Fibroblast of mammary gland (primary cell): Measurements from ENCODE around the gene RYR3.

ENCODE experiments used
- DNase-seq: peaks from one replicate; pipeline ENCODE4 v3.0.0-alpha.2; 2010; ENCODE audit warnings: low read depth
- H3K4me3 ChIP-seq: 2 replicates; pipeline ENCODE4 v1.5.1; 2011; ENCODE audit warnings: low read depth, mild to moderate bottlenecking, low read length, moderate library complexity; ENCODE audit not compliant: control insufficient read depth
- TF ChIP-seq, protein P1 (sequence below): conservative IDR thresholded peaks from 2 replicates; pipeline ENCODE4 v1.5.1; 2011; ENCODE audit warnings: low read depth, low read length, inconsistent platforms; ENCODE audit not compliant: control insufficient read depth, insufficient read depth

RYR3 gene

DNA sequence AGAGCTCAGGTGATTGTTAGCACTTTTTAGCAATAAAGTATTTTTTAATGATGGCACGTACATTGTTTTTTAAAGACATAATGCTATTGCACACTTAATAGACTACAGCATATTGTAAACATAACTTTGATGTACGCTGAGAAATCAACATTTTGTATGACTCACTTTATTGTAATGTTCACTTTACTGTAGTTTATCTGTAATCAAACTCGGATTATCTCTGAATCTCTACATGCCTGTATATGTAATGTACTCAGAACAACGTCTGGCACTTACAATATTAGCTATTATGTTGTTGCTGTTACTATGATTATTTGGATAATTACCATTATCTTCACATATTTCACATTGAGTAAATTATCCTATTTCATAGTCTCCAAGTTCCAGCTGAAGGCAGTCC lies 519.6 kb downstream of the RYR3 start:
- TF ChIP-seq, protein P1, sequence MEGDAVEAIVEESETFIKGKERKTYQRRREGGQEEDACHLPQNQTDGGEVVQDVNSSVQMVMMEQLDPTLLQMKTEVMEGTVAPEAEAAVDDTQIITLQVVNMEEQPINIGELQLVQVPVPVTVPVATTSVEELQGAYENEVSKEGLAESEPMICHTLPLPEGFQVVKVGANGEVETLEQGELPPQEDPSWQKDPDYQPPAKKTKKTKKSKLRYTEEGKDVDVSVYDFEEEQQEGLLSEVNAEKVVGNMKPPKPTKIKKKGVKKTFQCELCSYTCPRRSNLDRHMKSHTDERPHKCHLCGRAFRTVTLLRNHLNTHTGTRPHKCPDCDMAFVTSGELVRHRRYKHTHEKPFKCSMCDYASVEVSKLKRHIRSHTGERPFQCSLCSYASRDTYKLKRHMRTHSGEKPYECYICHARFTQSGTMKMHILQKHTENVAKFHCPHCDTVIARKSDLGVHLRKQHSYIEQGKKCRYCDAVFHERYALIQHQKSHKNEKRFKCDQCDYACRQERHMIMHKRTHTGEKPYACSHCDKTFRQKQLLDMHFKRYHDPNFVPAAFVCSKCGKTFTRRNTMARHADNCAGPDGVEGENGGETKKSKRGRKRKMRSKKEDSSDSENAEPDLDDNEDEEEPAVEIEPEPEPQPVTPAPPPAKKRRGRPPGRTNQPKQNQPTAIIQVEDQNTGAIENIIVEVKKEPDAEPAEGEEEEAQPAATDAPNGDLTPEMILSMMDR: no peak
- no peak overlapping the region for H3K4me3 ChIP-seq
- DNase-seq: no peak

DNA sequence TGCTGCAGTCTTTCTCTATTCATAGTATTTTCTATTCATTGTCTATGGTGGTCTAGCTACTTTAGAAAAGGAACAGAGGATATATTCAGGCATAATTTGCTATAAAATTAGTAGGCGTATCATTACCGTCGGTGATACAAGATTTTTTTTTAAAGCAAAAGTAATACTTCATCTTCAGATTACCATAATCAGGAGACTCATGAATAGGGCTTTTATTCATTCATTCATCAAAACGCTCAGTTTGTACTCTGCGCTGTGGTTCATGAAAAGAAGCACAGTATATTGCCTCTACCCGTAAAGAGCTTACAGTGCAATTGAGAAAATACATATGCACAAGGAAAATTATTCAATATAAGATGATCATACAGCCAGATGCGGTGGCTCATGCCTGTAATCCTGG lies 520.9 kb downstream of the RYR3 start:
- H3K4me3 ChIP-seq: no peak overlapping the region
- DNase-seq: no peak
- TF ChIP-seq, protein P1: no peak

DNA sequence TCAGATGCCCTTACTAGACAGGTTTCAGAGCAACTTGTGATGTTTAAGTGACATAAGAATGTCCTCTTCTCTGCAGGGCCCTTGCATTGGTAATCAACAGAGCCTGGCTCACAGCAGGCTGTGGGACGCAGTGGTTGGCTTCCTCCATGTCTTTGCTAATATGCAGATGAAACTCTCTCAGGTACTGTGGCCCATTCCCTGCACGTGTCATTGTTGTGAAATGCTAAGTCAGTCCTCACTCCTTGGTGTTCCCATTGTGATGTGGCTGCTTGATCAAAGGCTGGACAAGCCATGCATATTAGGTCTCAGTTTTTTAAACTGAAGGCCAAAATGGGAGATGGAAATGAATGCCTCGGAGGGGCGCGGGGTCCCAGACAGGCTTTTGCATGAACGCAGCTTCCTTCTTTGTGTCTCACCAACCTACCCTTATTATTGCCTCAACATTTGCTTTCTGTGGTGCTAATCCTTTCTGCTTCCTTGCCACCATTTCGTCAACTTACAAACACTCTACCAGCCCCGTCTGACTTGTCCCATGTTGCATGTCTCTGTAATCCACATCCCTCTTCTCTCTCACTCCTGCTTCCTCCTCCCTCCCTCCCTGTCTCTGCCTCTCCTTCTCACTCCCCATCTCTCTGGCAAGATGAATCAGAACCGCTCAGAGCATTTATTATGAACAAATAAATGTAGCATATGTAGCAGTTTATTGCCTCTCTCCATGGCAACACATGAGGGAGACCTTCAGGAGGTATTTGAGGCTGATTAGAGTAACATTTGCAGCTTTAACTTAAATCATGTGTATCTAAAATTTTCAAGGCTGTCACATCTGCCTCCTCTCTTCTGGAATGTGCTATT lies 524.4 kb downstream of the RYR3 start:
- TF ChIP-seq, protein P1: no peak
- H3K4me3 ChIP-seq: no peak overlapping the region
- no peak for DNase-seq

DNA sequence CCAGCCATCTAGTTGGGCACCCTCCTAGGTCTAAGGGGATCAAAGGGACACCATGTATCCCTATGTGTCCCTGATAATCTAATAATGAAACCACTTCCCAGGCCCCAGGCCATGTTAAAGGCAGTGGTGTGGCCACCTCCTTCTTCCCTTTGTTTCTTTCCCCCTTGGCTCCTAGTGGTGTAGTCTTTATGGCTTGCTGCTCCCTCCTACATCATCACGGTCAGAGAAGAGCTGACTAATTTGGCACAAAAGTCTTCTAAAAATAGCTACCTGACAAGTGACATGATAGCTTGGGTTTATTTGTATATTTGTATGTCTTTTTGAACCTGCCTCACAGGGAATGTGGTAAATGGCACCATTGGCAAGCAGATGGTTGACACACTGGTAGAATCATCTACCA lies 526.5 kb downstream of the RYR3 start:
- no peak for DNase-seq
- TF ChIP-seq, protein P1: no peak

DNA sequence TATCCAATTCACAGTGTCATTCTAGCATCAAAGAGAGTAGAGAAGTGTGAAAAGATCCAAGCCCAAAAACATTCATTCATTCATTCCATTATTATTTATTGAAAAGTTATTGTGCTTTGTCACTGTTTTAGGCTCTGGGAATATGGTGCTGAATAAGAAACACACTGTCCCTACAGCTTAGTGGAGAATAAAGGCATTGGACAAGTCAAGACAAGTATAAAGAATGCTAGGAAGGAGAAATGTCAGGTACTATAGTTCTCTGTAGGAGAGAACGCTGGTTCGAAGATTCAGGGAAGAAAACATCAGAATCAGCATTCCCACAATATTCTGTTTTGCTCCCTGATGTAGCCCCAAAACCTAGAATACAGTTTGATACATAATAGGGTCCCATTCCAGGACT lies 528.8 kb downstream of the RYR3 start:
- no peak for DNase-seq
- TF ChIP-seq, protein P1: no peak

More for the DNA sequence above, 526.5 kb downstream of the RYR3 start:
- H3K4me3 ChIP-seq: no peak overlapping the region

DNA sequence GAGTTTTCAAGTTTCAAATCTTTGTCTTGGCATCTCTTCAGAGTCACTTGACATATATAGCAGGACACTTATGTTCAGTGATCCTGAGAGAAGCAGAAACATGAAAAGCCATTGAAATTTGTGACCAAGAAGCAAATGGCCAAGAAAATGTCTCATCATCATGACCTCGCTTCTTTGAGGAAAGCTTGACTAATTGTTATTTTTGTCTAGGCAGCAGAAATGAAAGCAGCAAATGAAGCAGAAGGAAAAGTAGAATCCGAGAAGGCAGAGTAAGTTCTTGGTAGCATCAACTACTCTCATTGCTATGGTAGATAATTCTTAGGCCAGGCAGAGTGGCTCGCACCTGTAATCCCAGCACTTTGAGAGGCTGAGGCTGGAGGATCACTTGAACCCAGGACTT lies 529.8 kb downstream of the RYR3 start:
- no peak overlapping the region for H3K4me3 ChIP-seq
- TF ChIP-seq, protein P1: no peak
- no peak for DNase-seq

More for the DNA sequence above, 528.8 kb downstream of the RYR3 start:
- no peak overlapping the region for H3K4me3 ChIP-seq

DNA sequence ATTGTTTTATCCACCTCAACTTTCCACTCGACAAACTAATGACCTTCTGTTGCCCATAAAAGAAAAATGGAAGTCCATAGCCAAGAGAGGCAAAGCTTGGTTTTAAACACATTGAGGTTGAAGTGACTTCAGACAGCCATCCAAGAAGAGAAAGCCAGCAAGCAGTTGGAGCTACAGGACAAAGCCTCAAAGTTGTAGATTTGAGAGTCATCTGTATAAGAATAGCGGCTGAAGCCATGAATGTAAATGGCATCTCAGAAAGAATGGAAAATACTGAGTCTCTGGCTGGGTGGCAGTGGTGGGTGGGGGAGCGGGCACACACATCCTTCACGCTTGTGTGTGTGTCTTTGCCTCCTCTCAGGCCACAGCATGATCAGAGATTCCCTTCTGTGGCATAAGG lies 533.4 kb downstream of the RYR3 start:
- no peak overlapping the region for H3K4me3 ChIP-seq
- TF ChIP-seq, protein P1: no peak
- no peak for DNase-seq
